Neural cell (in vitro differentiated cells): Measurements from ENCODE around the gene UBE3D. TPM values are rescaled to one million over a fixed set of nuclear protein-coding genes. Genes with fewer than 3 reads are reported as not detected.

Source experiments
- H2AFZ ChIP-seq: fragments of 200-600, 300-800 bp; sonication (generic), shearing (Covaris generic); 2 replicates; pipeline ENCODE4 v1.6.0; 2014; ENCODE audit warnings: low read depth, mild to moderate bottlenecking, antibody characterized with exemption, low read length, moderate library complexity
- H3F3A ChIP-seq: fragments of 200-600 bp; shearing (Covaris generic); 2 replicates; pipeline ENCODE4 v1.6.1; 2016; ENCODE audit warnings: mild to moderate bottlenecking, moderate library complexity, mixed read lengths, antibody characterized with exemption, low read length; ENCODE audit not compliant: insufficient read depth, poor library complexity, severe bottlenecking
- H3K27ac ChIP-seq: fragments of 200-600, 300-800 bp; sonication (generic), shearing (Covaris generic); 2 replicates; pipeline ENCODE4 v1.5.1; 2014; ENCODE audit warnings: mild to moderate bottlenecking, low read length, moderate library complexity
- H3K27me3 ChIP-seq: fragments of 300-800, 200-600 bp; sonication (generic), shearing (Covaris generic); 2 replicates; pipeline ENCODE4 v1.6.0; 2014; ENCODE audit warnings: mild to moderate bottlenecking, low read depth, low read length, moderate library complexity; ENCODE audit not compliant: insufficient read depth
- H3K36me3 ChIP-seq: fragments of 300-800, 200-600 bp; sonication (generic), shearing (Covaris generic); 2 replicates; pipeline ENCODE4 v1.5.1; 2014; ENCODE audit warnings: mild to moderate bottlenecking, antibody characterized with exemption, low read length, moderate library complexity; ENCODE audit not compliant: insufficient read depth
- H3K4me2 ChIP-seq: fragments of 300-800, 200-600 bp; sonication (generic), shearing (Covaris generic); 2 replicates; pipeline ENCODE4 v1.6.0; 2014; ENCODE audit warnings: mild to moderate bottlenecking, low read length
- H3K4me3 ChIP-seq: fragments of 300-800, 200-600 bp; sonication (generic), shearing (Covaris generic); 2 replicates; pipeline ENCODE4 v1.5.1; 2014; ENCODE audit warnings: mild to moderate bottlenecking, low read length, moderate library complexity
- H3K79me2 ChIP-seq: fragments of 200-600 bp; shearing (Covaris generic); replicated peaks from 2 replicates; pipeline ENCODE4 v1.6.0; 2014; ENCODE audit warnings: mild to moderate bottlenecking, low read length, moderate library complexity; ENCODE audit not compliant: insufficient read depth
- H3K9ac ChIP-seq: fragments of 300-800, 200-600 bp; sonication (generic), shearing (Covaris generic); 2 replicates; pipeline ENCODE4 v1.6.1; 2016; ENCODE audit warnings: mild to moderate bottlenecking, low read length, mixed read lengths
- H3K9me2 ChIP-seq: fragments of 200-600 bp; shearing (Covaris generic); 2 replicates; pipeline ENCODE4 v1.6.1; 2016; ENCODE audit warnings: mild to moderate bottlenecking, low read length, mixed read lengths; ENCODE audit not compliant: insufficient read depth
- H3K9me3 ChIP-seq: fragments of 200-600, 300-800 bp; sonication (generic), shearing (Covaris generic); 2 replicates; pipeline ENCODE4 v1.6.1; 2016; ENCODE audit warnings: mild to moderate bottlenecking, mixed run types, low read length, moderate library complexity, mixed read lengths
- H4K20me1 ChIP-seq: fragments of 200-600 bp; shearing (Covaris generic); 2 replicates; pipeline ENCODE4 v1.6.1; 2016; ENCODE audit warnings: mild to moderate bottlenecking, mixed run types; ENCODE audit not compliant: insufficient read depth
- EP300 ChIP-seq: fragments of 450-650 bp; conservative IDR thresholded peaks from 2 replicates; pipeline ENCODE4 v1.6.1; 2014; ENCODE audit warnings: antibody characterized with exemption, mild to moderate bottlenecking, moderate library complexity; ENCODE audit not compliant: poor library complexity, severe bottlenecking
- EZH2 ChIP-seq: fragments of 200-600, 300-800 bp; shearing (Covaris generic), sonication (generic); IDR thresholded peaks from 2 replicates; pipeline ENCODE4 v1.6.1; 2014; ENCODE audit warnings: antibody characterized with exemption, low read length, borderline replicate concordance, mild to moderate bottlenecking; ENCODE audit not compliant: insufficient read depth, poor library complexity, severe bottlenecking
- MXI1 ChIP-seq: fragments of 450-650 bp; conservative IDR thresholded peaks from 2 replicates; pipeline ENCODE4 v1.6.1; 2014; ENCODE audit warnings: antibody characterized with exemption, mild to moderate bottlenecking; ENCODE audit not compliant: poor library complexity, severe bottlenecking
- POLR2AphosphoS5 ChIP-seq: IDR thresholded peaks from 2 replicates; pipeline ENCODE4 v1.6.1; 2012
- RAD21 ChIP-seq: fragments of 450-650 bp; conservative IDR thresholded peaks from 2 replicates; pipeline ENCODE4 v1.6.1; 2014; ENCODE audit warnings: antibody characterized with exemption, mild to moderate bottlenecking, moderate library complexity
- SMC3 ChIP-seq: fragments of 450-650 bp; conservative IDR thresholded peaks from 2 replicates; pipeline ENCODE4 v1.6.1; 2014; ENCODE audit warnings: antibody characterized with exemption, mild to moderate bottlenecking, moderate library complexity; ENCODE audit not compliant: poor library complexity
- TAF1 ChIP-seq: IDR thresholded peaks from 2 replicates; pipeline ENCODE4 v1.6.1; 2012; ENCODE audit warnings: low read depth
- polyA plus RNA-seq: library from polyadenylated mRNA; depleted of rRNA; stranded (reverse); fragments of >200 nt; gene quantifications from 2 replicates; pipeline ENCODE4 v1.2.3, GENCODE V29; 2014
- TF ChIP-seq, protein P1 (sequence below): fragments of 450-650 bp; IDR thresholded peaks from 2 replicates; pipeline ENCODE4 v1.5.1; 2014; ENCODE audit warnings: antibody characterized with exemption, mild to moderate bottlenecking, moderate library complexity; ENCODE audit not compliant: poor library complexity, severe bottlenecking
- TF ChIP-seq, protein P2 (sequence below): IDR thresholded peaks from 2 replicates; pipeline ENCODE4 v1.6.1; 2012; ENCODE audit warnings: borderline replicate concordance

Gene UBE3D
- polyA plus RNA-seq, 1 donor from 2014 or later: 11.6 TPM

DNA sequence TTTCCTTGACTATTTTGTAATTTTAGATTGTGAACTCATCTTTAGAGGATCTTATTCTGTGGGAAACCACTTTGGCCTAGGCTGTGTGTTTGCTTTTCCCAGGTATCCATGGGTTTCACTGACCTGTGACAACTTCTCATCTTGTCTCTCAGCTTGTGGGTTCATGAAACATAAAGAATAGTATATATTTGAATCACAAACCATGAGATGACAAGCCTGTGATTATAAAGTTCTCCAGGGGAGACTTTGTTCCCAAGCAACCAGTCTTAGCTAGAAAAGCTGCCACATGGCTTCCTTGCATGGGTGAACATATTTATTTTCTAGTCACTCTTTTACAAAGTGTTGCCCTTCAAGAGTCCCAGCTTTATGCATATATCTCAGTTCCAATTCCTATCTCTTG lies 201.9 kb downstream of the UBE3D start:
- H3K36me3 ChIP-seq: no peaks in the 10 kb centered on the region
- H3K9ac ChIP-seq: no peak overlapping the region
- no peak overlapping the region for H2AFZ ChIP-seq
- TF ChIP-seq POLR2AphosphoS5 (no peak), EZH2 (no peak), TAF1 (no peak), RAD21 (no peak), SMC3 (no peak), MXI1 (no peak), EP300 (no peak)
- TF ChIP-seq, protein P1, sequence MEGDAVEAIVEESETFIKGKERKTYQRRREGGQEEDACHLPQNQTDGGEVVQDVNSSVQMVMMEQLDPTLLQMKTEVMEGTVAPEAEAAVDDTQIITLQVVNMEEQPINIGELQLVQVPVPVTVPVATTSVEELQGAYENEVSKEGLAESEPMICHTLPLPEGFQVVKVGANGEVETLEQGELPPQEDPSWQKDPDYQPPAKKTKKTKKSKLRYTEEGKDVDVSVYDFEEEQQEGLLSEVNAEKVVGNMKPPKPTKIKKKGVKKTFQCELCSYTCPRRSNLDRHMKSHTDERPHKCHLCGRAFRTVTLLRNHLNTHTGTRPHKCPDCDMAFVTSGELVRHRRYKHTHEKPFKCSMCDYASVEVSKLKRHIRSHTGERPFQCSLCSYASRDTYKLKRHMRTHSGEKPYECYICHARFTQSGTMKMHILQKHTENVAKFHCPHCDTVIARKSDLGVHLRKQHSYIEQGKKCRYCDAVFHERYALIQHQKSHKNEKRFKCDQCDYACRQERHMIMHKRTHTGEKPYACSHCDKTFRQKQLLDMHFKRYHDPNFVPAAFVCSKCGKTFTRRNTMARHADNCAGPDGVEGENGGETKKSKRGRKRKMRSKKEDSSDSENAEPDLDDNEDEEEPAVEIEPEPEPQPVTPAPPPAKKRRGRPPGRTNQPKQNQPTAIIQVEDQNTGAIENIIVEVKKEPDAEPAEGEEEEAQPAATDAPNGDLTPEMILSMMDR: no peak
- TF ChIP-seq, protein P2, sequence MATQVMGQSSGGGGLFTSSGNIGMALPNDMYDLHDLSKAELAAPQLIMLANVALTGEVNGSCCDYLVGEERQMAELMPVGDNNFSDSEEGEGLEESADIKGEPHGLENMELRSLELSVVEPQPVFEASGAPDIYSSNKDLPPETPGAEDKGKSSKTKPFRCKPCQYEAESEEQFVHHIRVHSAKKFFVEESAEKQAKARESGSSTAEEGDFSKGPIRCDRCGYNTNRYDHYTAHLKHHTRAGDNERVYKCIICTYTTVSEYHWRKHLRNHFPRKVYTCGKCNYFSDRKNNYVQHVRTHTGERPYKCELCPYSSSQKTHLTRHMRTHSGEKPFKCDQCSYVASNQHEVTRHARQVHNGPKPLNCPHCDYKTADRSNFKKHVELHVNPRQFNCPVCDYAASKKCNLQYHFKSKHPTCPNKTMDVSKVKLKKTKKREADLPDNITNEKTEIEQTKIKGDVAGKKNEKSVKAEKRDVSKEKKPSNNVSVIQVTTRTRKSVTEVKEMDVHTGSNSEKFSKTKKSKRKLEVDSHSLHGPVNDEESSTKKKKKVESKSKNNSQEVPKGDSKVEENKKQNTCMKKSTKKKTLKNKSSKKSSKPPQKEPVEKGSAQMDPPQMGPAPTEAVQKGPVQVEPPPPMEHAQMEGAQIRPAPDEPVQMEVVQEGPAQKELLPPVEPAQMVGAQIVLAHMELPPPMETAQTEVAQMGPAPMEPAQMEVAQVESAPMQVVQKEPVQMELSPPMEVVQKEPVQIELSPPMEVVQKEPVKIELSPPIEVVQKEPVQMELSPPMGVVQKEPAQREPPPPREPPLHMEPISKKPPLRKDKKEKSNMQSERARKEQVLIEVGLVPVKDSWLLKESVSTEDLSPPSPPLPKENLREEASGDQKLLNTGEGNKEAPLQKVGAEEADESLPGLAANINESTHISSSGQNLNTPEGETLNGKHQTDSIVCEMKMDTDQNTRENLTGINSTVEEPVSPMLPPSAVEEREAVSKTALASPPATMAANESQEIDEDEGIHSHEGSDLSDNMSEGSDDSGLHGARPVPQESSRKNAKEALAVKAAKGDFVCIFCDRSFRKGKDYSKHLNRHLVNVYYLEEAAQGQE: no peak
- no peaks in the 10 kb centered on the region for H3K79me2 ChIP-seq
- no peaks in the 10 kb centered on the region for H3K9me3 ChIP-seq
- H3K27ac ChIP-seq: no peak overlapping the region
- H3K4me3 ChIP-seq: no peak overlapping the region
- H3F3A ChIP-seq: no peaks in the 10 kb centered on the region
- H3K9me2 ChIP-seq: no peaks in the 10 kb centered on the region
- no peak overlapping the region for H3K4me2 ChIP-seq
- H4K20me1 ChIP-seq: no peaks in the 10 kb centered on the region
- H3K27me3 ChIP-seq: no peaks in the 10 kb centered on the region

DNA sequence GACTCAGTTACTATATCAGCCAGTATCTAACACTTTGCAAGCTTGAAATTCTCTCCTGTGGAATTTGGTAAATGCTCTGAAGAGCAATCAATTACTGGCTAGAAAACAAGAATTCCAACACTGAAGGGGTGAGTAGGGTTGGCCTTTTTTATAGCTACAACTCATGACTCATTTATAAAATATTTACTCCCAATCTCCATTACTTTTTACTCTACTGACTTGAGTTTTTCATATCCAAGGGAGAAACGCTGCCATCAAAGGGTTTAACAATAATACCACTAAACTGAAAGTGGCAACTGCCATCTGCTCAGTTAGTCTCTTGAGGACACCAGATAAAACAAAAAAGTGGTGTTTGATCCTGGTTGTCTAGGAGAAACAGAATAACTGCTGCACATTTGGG lies 203.1 kb downstream of the UBE3D start:
- TF ChIP-seq, protein P2: no peak
- no peak for TF ChIP-seq EZH2
- no peak for TF ChIP-seq POLR2AphosphoS5
- no peak for TF ChIP-seq RAD21
- TF ChIP-seq TAF1: no peak
- no peak for TF ChIP-seq MXI1
- no peak for TF ChIP-seq SMC3
- TF ChIP-seq EP300: no peak
- TF ChIP-seq, protein P1: no peak
- no peaks in the 10 kb centered on the region for H3K9me3 ChIP-seq
- no peak overlapping the region for H2AFZ ChIP-seq
- no peak overlapping the region for H3K9ac ChIP-seq
- H3K79me2 ChIP-seq: no peaks in the 10 kb centered on the region
- no peak overlapping the region for H3K4me2 ChIP-seq
- H3K4me3 ChIP-seq: no peak overlapping the region
- no peak overlapping the region for H3K27ac ChIP-seq
- H3K36me3 ChIP-seq: no peaks in the 10 kb centered on the region
- no peaks in the 10 kb centered on the region for H4K20me1 ChIP-seq
- H3F3A ChIP-seq: no peaks in the 10 kb centered on the region
- no peaks in the 10 kb centered on the region for H3K9me2 ChIP-seq
- H3K27me3 ChIP-seq: no peaks in the 10 kb centered on the region
